ENCODE data around the gene GRID2.
"Not testable (repeated sequence)": the region's sequence is repeated elsewhere in the genome, so short reads cannot be mapped to it uniquely, and the experiment has no call there.

The GRID2 gene

GRCh38 chr4:92303621-92304027 is at the start of gene GRID2:
Gene GRID2 (plus strand): TSS chr4:92303966.
- no peak for DNase-seq (ENCODE audit: low read depth in 3 of 3)

GRCh38 chr4:92253986-92254671 is 49.6 kb upstream of the GRID2 start:
- no peak for DNase-seq (ENCODE audit: low read depth in 3 of 3)

- no peak for DNase-seq (ENCODE audit: low read depth in 3 of 3)
Observed at GRCh38 chr4:92254767-92255442, 48.9 kb upstream of the GRID2 start.

GRCh38 chr4:92255920-92256244 is 47.9 kb upstream of the GRID2 start:
- no peak for DNase-seq (ENCODE audit: low read depth in 3 of 3)

- no peak for DNase-seq (ENCODE audit: low read depth in 3 of 3)
Observed at GRCh38 chr4:92257931-92258857, 45.6 kb upstream of the GRID2 start.

GRCh38 chr4:92261256-92261655 is 42.5 kb upstream of the GRID2 start:
- no peak for DNase-seq (ENCODE audit: low read depth in 3 of 3)

- no peak for DNase-seq (ENCODE audit: low read depth in 3 of 3)
Observed at GRCh38 chr4:92262371-92262770, 41.4 kb upstream of the GRID2 start.

GRCh38 chr4:92263010-92263409 is 40.8 kb upstream of the GRID2 start:
- no peak for DNase-seq (ENCODE audit: low read depth in 3 of 3)

- DNase-seq (ENCODE audit: low read depth in 3 of 3) = no peak
Observed at GRCh38 chr4:92263575-92263974, 40.2 kb upstream of the GRID2 start.

- DNase-seq (ENCODE audit: low read depth in 3 of 3) = no peak
Observed at GRCh38 chr4:92264163-92264562, 39.6 kb upstream of the GRID2 start.

GRCh38 chr4:92265021-92265420 is 38.7 kb upstream of the GRID2 start:
- DNase-seq (ENCODE audit: low read depth in 3 of 3) = no peak

GRCh38 chr4:92265798-92266197 is 38.0 kb upstream of the GRID2 start:
- no peak for DNase-seq (ENCODE audit: low read depth in 3 of 3)

- no peak for DNase-seq (ENCODE audit: low read depth in 3 of 3)
Observed at GRCh38 chr4:92266521-92266920, 37.2 kb upstream of the GRID2 start.

- no peak for DNase-seq (ENCODE audit: low read depth in 3 of 3)
Observed at GRCh38 chr4:92268642-92269041, 35.1 kb upstream of the GRID2 start.

GRCh38 chr4:92270908-92271307 is 32.9 kb upstream of the GRID2 start:
- no peak for DNase-seq (ENCODE audit: low read depth in 3 of 3)

- not testable (repeated sequence) for DNase-seq (ENCODE audit: low read depth in 3 of 3)
Observed at GRCh38 chr4:92271551-92271950, 32.2 kb upstream of the GRID2 start.

- DNase-seq (ENCODE audit: low read depth in 3 of 3) = not testable (repeated sequence)
Observed at GRCh38 chr4:92277057-92277881, 26.5 kb upstream of the GRID2 start.

- no peak for DNase-seq (ENCODE audit: low read depth in 3 of 3)
Observed at GRCh38 chr4:92279296-92279695, 24.5 kb upstream of the GRID2 start.

GRCh38 chr4:92299152-92299551 is 4.6 kb upstream of the GRID2 start:
- no peak for DNase-seq (ENCODE audit: low read depth in 3 of 3)

- no peak for DNase-seq (ENCODE audit: low read depth in 3 of 3)
Observed at GRCh38 chr4:92304121-92304520, 355 bp downstream of the GRID2 start.

GRCh38 chr4:92304606-92305005 is 840 bp downstream of the GRID2 start:
- no peak for DNase-seq (ENCODE audit: low read depth in 3 of 3)

All from stimulated activated CD4-positive, alpha-beta T cell treated with anti-CD3 and anti-CD28 coated beads, TNF-alpha, amount 100 ng/mL, for 24 hours (primary cell).